H9 (cell line): ENCODE results near the gene TRNP1. TPM values are rescaled to one million over a fixed set of nuclear protein-coding genes. Genes with fewer than 3 reads are reported as not detected.

Source experiments
- DNase-seq: peaks from one replicate; pipeline ENCODE4 v3.0.0-alpha.2; 2017
- H2AFZ ChIP-seq: one replicate; pipeline ENCODE4 v1.6.1; 2013; ENCODE audit warnings: mild to moderate bottlenecking, low read length, control low read depth, moderate library complexity
- H2AK5ac ChIP-seq: 2 replicates; pipeline ENCODE4 v1.6.1; 2013; ENCODE audit warnings: low read length, control low read depth, mixed read lengths; ENCODE audit not compliant: insufficient read length
- H2BK120ac ChIP-seq: one replicate; pipeline ENCODE4 v1.6.1; 2013; ENCODE audit warnings: low read depth, mild to moderate bottlenecking, low read length, control low read depth, inconsistent platforms; ENCODE audit not compliant: poor library complexity, severe bottlenecking
- H2BK12ac ChIP-seq: 2 replicates; pipeline ENCODE4 v1.6.1; 2013; ENCODE audit warnings: low read length, control low read depth, mixed read lengths, low read depth; ENCODE audit not compliant: insufficient read length
- H2BK15ac ChIP-seq: 2 replicates; pipeline ENCODE4 v1.6.1; 2013; ENCODE audit warnings: low read depth, low read length, control low read depth
- H2BK20ac ChIP-seq: one replicate; pipeline ENCODE4 v1.6.1; 2013; ENCODE audit warnings: low read depth, mild to moderate bottlenecking, low read length, control low read depth, inconsistent platforms; ENCODE audit not compliant: poor library complexity, severe bottlenecking
- H2BK5ac ChIP-seq: 2 replicates; pipeline ENCODE4 v1.6.1; 2013; ENCODE audit warnings: low read length, control low read depth, mixed read lengths; ENCODE audit not compliant: insufficient read length
- H3K14ac ChIP-seq: 2 replicates; pipeline ENCODE4 v1.6.1; 2013; ENCODE audit warnings: low read length, control low read depth; ENCODE audit not compliant: insufficient read depth
- H3K18ac ChIP-seq: 2 replicates; pipeline ENCODE4 v1.6.1; 2013; ENCODE audit warnings: low read depth, mild to moderate bottlenecking, mixed read lengths, low read length, control low read depth; ENCODE audit not compliant: insufficient read length
- H3K23ac ChIP-seq: 2 replicates; pipeline ENCODE4 v1.6.1; 2013; ENCODE audit warnings: low read length, control low read depth, mixed read lengths, low read depth; ENCODE audit not compliant: insufficient read length
- H3K23me2 ChIP-seq: 2 replicates; pipeline ENCODE4 v1.6.1; 2013; ENCODE audit warnings: low read depth, mild to moderate bottlenecking, mixed read lengths, low read length, control low read depth; ENCODE audit not compliant: insufficient read length, poor library complexity, severe bottlenecking
- H3K27ac ChIP-seq: 2 replicates; pipeline ENCODE4 v1.5.1; 2013; ENCODE audit warnings: low read length, control low read depth, mixed read lengths, low read depth; ENCODE audit not compliant: insufficient read length
- H3K27me3 ChIP-seq: 2 replicates; pipeline ENCODE4 v1.6.1; 2013; ENCODE audit warnings: low read length, control low read depth, inconsistent platforms; ENCODE audit not compliant: insufficient read depth
- H3K4ac ChIP-seq: 2 replicates; pipeline ENCODE4 v1.6.1; 2013; ENCODE audit warnings: low read depth, mild to moderate bottlenecking, control low read depth, inconsistent platforms, low read length, moderate library complexity
- H3K4me1 ChIP-seq: 2 replicates; pipeline ENCODE4 v1.6.1; 2013; ENCODE audit warnings: low read length, control low read depth, inconsistent platforms; ENCODE audit not compliant: insufficient read depth
- H3K4me2 ChIP-seq: 2 replicates; pipeline ENCODE4 v1.6.1; 2013; ENCODE audit warnings: low read length, control low read depth, mixed read lengths; ENCODE audit not compliant: insufficient read length, insufficient read depth
- H3K56ac ChIP-seq: 2 replicates; pipeline ENCODE4 v1.6.1; 2013; ENCODE audit warnings: low read depth, mild to moderate bottlenecking, mixed read lengths, low read length, control low read depth; ENCODE audit not compliant: insufficient read length
- H3K79me1 ChIP-seq: 2 replicates; pipeline ENCODE4 v1.6.1; 2013; ENCODE audit warnings: low read depth, mild to moderate bottlenecking, moderate library complexity, low read length, control low read depth, inconsistent platforms; ENCODE audit not compliant: insufficient read depth, poor library complexity, severe bottlenecking
- H3K79me2 ChIP-seq: 2 replicates; pipeline ENCODE4 v1.6.1; 2013; ENCODE audit warnings: low read length, control low read depth, inconsistent platforms; ENCODE audit not compliant: insufficient read depth
- H3K9ac ChIP-seq: 2 replicates; pipeline ENCODE4 v1.6.1; 2013; ENCODE audit warnings: low read length, control low read depth, mixed read lengths; ENCODE audit not compliant: insufficient read length; ENCODE audit errors: extremely low read depth
- H3K9me3 ChIP-seq: one replicate; pipeline ENCODE4 v1.6.1; 2013; ENCODE audit warnings: low read depth, low read length, inconsistent platforms; ENCODE audit not compliant: control insufficient read depth
- H3T11ph ChIP-seq: one replicate; pipeline ENCODE4 v1.6.1; 2013; ENCODE audit warnings: mild to moderate bottlenecking, low read length, control low read depth, inconsistent platforms
- H4K20me1 ChIP-seq: one replicate; pipeline ENCODE4 v1.6.1; 2013; ENCODE audit not compliant: control insufficient read depth, insufficient read length, insufficient read depth
- H4K5ac ChIP-seq: 2 replicates; pipeline ENCODE4 v1.6.1; 2013; ENCODE audit warnings: low read depth, mild to moderate bottlenecking, mixed read lengths, low read length, control low read depth; ENCODE audit not compliant: insufficient read length
- H4K8ac ChIP-seq: replicated peaks from 2 replicates; pipeline ENCODE4 v1.6.1; 2013; ENCODE audit warnings: low read length, control low read depth, mixed read lengths, low read depth; ENCODE audit not compliant: insufficient read length
- H4K91ac ChIP-seq: 2 replicates; pipeline ENCODE4 v1.6.1; 2013; ENCODE audit warnings: low read depth, mild to moderate bottlenecking, moderate library complexity, mixed read lengths, low read length, control low read depth; ENCODE audit not compliant: insufficient read length
- H3K27ac Mint-ChIP-seq, 3 experiments: 2 replicates in 2 of 3; 3 replicates in 1 of 3; pipeline ENCODE4 v1.8.0; 2020 to 2021; ENCODE audit warnings: mixed read lengths in 3 of 3, mild to moderate bottlenecking in 1 of 3, moderate library complexity in 1 of 3
- H3K27me3 Mint-ChIP-seq: 2 replicates; pipeline ENCODE4 v1.8.0; 2021; ENCODE audit warnings: low read depth, mild to moderate bottlenecking, moderate library complexity, mixed read lengths
- H3K36me3 Mint-ChIP-seq, 3 experiments: 2 replicates in 2 of 3; 3 replicates in 1 of 3; pipeline ENCODE4 v1.8.0; 2020 to 2021; ENCODE audit warnings: low read depth in 3 of 3, mixed read lengths in 3 of 3; ENCODE audit not compliant: insufficient read depth in 1 of 3
- H3K4me1 Mint-ChIP-seq, 2 experiments: 2 replicates each; pipeline ENCODE4 v1.8.0; 2020; ENCODE audit warnings: mixed read lengths in 2 of 2
- H3K4me3 Mint-ChIP-seq, 2 experiments: 2 replicates in 1 of 2; 3 replicates in 1 of 2; pipeline ENCODE4 v1.8.0; 2020 to 2021; ENCODE audit warnings: mild to moderate bottlenecking in 2 of 2, mixed read lengths in 2 of 2, moderate library complexity in 1 of 2
- H3K9me3 Mint-ChIP-seq, 2 experiments: 2 replicates in 1 of 2; 3 replicates in 1 of 2; pipeline ENCODE4 v1.8.0; 2020; ENCODE audit warnings: mild to moderate bottlenecking in 2 of 2, mixed read lengths in 2 of 2, moderate library complexity in 1 of 2
- CTCF ChIP-seq: fragments of 200-600 bp; sonication (generic); conservative IDR thresholded peaks from 3 replicates; pipeline ENCODE4 v1.8.0; 2021; ENCODE audit warnings: antibody characterized with exemption, mild to moderate bottlenecking
- WGBS: extraction: QIAGEN DNeasy Blood & Tissue Kit; methylation state at CpG from one replicate; pipeline ENCODE4 v1.1.7; 2013; ENCODE audit warnings: missing lambda C conversion rate, low lambda C conversion rate, mixed read lengths; ENCODE audit not compliant: insufficient read length; ENCODE audit errors: extremely low coverage; 5-methylcytosine and 5-hydroxymethylcytosine counted together
- total RNA-seq: library from RNA; stranded (reverse); gene quantifications from 2 replicates; pipeline ENCODE4 v1.2.1, GENCODE V29; 2021

Gene TRNP1
- total RNA-seq, 1 experiment from 2014 or later = 39.0 TPM

DNA sequence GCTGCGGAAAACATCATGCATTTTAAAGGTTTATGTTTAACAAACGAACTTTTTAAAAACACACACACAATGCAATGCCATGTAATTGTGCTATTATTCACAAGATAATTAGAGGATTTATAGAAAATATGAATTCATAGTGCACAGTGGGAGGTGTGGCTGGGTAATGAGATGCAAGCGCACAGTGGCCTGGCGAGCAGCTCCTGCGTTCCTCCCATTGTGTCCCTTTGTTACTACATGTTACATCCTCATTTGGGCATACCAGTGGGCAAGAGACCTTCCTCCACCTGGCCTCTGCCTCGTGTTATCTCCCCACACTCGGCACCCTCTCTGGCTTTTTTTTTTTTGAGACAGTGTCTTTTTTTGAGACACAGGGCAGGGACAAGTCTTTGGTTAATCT is 49.2 kb downstream of the TRNP1 start:
- Histone ChIP-seq H3K27ac (no peak overlapping the region), H3K4ac (no peak overlapping the region), H2BK15ac (no peak overlapping the region), H2BK20ac (no peak overlapping the region), H3K23ac (no peak overlapping the region), H3K79me2 (no peaks in the 10 kb centered on the region), H2AFZ (no peak overlapping the region), H2BK120ac (no peak overlapping the region), H2BK5ac (no peak overlapping the region), H3K27me3 (no peaks in the 10 kb centered on the region), H3K4me2 (no peak overlapping the region), H3K14ac (no peak overlapping the region), H3K56ac (no peak overlapping the region), H3T11ph (no peak overlapping the region), H4K8ac (no peak overlapping the region), H3K4me1 (peaks cover 7% of the 10 kb centered on the region; the same call in 1 of the 2 replicates), H3K18ac (no peak overlapping the region), H2BK12ac (no peak overlapping the region), H4K20me1 (no peaks in the 10 kb centered on the region), H3K9ac (no peak overlapping the region), H3K9me3 (no peaks in the 10 kb centered on the region), H2AK5ac (no peak overlapping the region), H3K23me2 (no peaks in the 10 kb centered on the region), H3K79me1 (no peaks in the 10 kb centered on the region), H4K91ac (no peak overlapping the region), H4K5ac (no peak overlapping the region)
- no CpG with 5 or more reads among the region's 7 CpGs for WGBS
- Mint-ChIP-seq H3K9me3 (no peaks in the 10 kb centered on the region; a peak in 2 of 5 replicates), H3K4me3 (no peak overlapping the region), H3K27me3 (no peaks in the 10 kb centered on the region; the same call in 1 of the 2 replicates), H3K36me3 (peaks cover 0 to 1% (median 0%) of the 10 kb centered on the region in 3 experiments; a peak in 2 of 7 replicates), H3K4me1 (peaks cover 43 to 53% of the 10 kb centered on the region in 2 experiments), H3K27ac (peak overlapping the region in 2 of 3 experiments; percentile 77 to 94; a peak in 3 of 7 replicates)
- TF ChIP-seq CTCF = no peak
- DNase-seq = no peak
